ENCODE measurements around the gene KLRK1.
A peak's percentile ranks its signal among the peaks of the same experiment; 100 is the strongest.
"Not testable (repeated sequence)": the region's sequence is repeated elsewhere in the genome, so short reads cannot be mapped to it uniquely, and the experiment has no call there.

Gene KLRK1

DNA sequence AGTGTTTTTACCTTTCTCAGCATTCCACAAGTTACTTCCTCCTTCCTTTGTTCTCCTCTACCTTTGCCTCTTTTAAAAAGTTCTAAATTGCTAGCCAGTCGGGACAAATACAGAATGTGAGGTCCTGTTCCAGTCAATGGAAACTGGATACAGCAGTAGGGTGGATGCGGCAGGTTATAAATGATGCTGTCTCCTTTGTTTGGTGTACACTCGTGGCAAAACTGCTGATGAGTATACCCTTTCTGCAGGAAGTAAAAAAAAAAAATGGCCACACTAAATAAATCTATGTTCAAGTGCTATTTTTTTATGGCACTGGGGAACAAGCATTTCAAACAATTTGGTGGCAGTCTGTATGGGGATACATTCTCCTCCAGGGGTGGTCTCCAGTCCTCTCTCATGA lies 27.5 kb downstream of the KLRK1 start:
- H3K27ac ChIP-seq (ENCODE audit: low read depth, low read length), result no peak overlapping the region
- no peaks in the 10 kb centered on the region for H3K27me3 ChIP-seq (ENCODE audit: control insufficient read depth, insufficient read depth, low read length)
- no peaks in the 10 kb centered on the region for H3K36me3 ChIP-seq (ENCODE audit: control insufficient read depth, insufficient read depth, low read length)
- 0 out of 2 replicates have a peak, but pooled peaks cover under 1% of the 10 kb centered on the region for H3K9me3 ChIP-seq (ENCODE audit: control insufficient read depth, insufficient read depth, low read length)
- H3K9ac ChIP-seq (ENCODE audit: low read depth, low read length), result no peak overlapping the region
- H3K4me3 ChIP-seq (ENCODE audit: low read depth, low read length), result no peak overlapping the region
- peaks cover 56% of the 10 kb centered on the region for H3K4me1 ChIP-seq (ENCODE audit: control insufficient read depth, insufficient read depth, low read length)

DNA sequence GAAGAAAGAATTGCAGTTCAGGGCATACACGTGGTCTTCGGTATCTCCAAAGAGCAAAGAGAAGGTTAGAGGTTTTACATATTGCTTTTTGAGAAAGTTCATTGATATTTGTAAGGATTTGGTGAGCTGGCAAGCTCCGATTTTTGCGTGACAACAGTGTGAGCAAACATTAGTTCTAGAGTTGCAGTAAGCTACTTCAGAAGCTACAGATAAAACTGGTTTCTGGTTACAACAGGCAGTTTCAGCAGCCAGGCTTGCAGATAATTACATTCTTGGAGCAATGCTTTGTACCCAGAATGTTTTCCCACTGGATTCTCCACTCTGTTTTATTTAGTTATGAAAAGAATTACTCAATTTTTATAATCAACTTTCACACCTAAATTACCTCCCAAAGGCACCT lies 28.2 kb downstream of the KLRK1 start:
- Histone ChIP-seq H3K9ac (ENCODE audit: low read depth, low read length) (peak overlapping the region; percentile 70; the same call in 1 of the 2 replicates), H3K27me3 (ENCODE audit: control insufficient read depth, insufficient read depth, low read length) (no peaks in the 10 kb centered on the region), H3K36me3 (ENCODE audit: control insufficient read depth, insufficient read depth, low read length) (no peaks in the 10 kb centered on the region), H3K4me1 (ENCODE audit: control insufficient read depth, insufficient read depth, low read length) (peaks cover 56% of the 10 kb centered on the region), H3K4me3 (ENCODE audit: low read depth, low read length) (peak overlapping the region; percentile 20; the same call in 1 of the 2 replicates), H3K27ac (ENCODE audit: low read depth, low read length) (peak overlapping the region; percentile 83), H3K9me3 (ENCODE audit: control insufficient read depth, insufficient read depth, low read length) (no peaks in the 10 kb centered on the region)

DNA sequence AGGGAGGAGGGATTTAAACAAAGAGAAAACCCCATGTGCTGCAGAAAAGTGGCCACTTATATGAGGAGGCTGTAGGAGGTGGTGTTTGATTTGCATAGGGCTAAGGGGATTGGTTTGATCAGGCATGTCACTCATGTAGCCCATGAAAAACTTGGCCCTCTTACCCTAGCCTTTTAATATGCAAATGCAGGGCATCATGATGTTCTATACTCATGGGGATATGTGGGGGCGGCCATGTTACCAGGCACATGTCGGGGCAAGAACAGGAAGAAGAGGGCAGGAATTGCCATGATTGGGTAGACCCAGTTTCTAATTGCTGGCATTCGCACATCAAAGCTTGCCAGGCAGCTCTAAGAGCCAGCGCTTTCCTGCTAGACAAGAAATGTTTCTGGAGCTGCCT lies 28.8 kb downstream of the KLRK1 start:
- Histone ChIP-seq H3K9ac (ENCODE audit: low read depth, low read length) (peak overlapping the region; percentile 70; the same call in 1 of the 2 replicates), H3K9me3 (ENCODE audit: control insufficient read depth, insufficient read depth, low read length) (no peaks in the 10 kb centered on the region), H3K4me1 (ENCODE audit: control insufficient read depth, insufficient read depth, low read length) (peaks cover 52% of the 10 kb centered on the region), H3K36me3 (ENCODE audit: control insufficient read depth, insufficient read depth, low read length) (no peaks in the 10 kb centered on the region), H3K4me3 (ENCODE audit: low read depth, low read length) (no peak overlapping the region), H3K27me3 (ENCODE audit: control insufficient read depth, insufficient read depth, low read length) (no peaks in the 10 kb centered on the region), H3K27ac (ENCODE audit: low read depth, low read length) (peak overlapping the region; percentile 83)

DNA sequence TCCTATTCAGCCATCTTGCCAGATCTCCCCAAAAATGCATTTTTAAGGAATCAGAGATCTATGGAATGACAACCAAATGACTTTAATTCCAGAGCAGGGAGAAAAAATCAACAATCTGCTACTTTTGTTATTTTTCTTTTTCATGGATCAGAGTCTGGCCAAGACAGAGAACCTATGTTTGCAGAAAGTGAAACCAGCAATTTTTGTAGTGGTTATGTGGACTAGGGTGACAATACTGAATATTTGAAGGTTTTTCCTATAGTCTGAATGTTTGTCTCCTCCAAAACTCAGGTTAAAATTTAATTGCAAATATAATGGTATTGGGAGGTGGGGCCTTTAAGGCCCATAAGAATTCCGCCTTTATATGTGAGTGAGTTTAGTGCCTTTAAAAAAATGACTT lies 30.9 kb downstream of the KLRK1 start:
- H3K27me3 ChIP-seq (ENCODE audit: control insufficient read depth, insufficient read depth, low read length), result no peaks in the 10 kb centered on the region
- no peaks in the 10 kb centered on the region for H3K9me3 ChIP-seq (ENCODE audit: control insufficient read depth, insufficient read depth, low read length)
- H3K4me3 ChIP-seq (ENCODE audit: low read depth, low read length), result no peak overlapping the region
- H3K4me1 ChIP-seq (ENCODE audit: control insufficient read depth, insufficient read depth, low read length), result peaks cover 36% of the 10 kb centered on the region
- H3K27ac ChIP-seq (ENCODE audit: low read depth, low read length), result no peak overlapping the region
- H3K36me3 ChIP-seq (ENCODE audit: control insufficient read depth, insufficient read depth, low read length), result no peaks in the 10 kb centered on the region
- no peak overlapping the region for H3K9ac ChIP-seq (ENCODE audit: low read depth, low read length)

DNA sequence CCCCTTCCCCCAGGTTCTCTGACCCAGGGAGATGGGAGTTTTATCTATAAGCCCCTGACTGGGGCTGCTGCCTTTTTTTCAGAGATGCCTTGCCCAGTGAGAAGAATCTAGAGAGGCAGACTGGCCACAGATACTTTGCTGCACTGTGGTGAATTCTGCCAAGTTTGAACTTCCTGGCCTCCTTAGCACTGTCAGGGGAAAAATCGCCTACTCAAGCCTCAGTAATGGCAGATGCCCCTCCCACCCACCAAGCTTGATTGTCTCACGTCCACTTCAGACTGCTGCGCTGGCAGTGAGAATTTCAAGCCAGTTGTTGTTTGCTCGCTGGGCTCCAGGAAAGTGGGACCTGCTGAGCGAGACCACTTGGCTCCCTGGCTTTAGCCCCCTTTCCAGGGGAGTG lies 31.7 kb downstream of the KLRK1 start:
- Histone ChIP-seq H3K4me3 (ENCODE audit: low read depth, low read length) (no peak overlapping the region), H3K4me1 (ENCODE audit: control insufficient read depth, insufficient read depth, low read length) (peaks cover 28% of the 10 kb centered on the region), H3K27ac (ENCODE audit: low read depth, low read length) (no peak overlapping the region), H3K36me3 (ENCODE audit: control insufficient read depth, insufficient read depth, low read length) (no peaks in the 10 kb centered on the region), H3K27me3 (ENCODE audit: control insufficient read depth, insufficient read depth, low read length) (no peaks in the 10 kb centered on the region), H3K9me3 (ENCODE audit: control insufficient read depth, insufficient read depth, low read length) (no peaks in the 10 kb centered on the region), H3K9ac (ENCODE audit: low read depth, low read length) (no peak overlapping the region)

DNA sequence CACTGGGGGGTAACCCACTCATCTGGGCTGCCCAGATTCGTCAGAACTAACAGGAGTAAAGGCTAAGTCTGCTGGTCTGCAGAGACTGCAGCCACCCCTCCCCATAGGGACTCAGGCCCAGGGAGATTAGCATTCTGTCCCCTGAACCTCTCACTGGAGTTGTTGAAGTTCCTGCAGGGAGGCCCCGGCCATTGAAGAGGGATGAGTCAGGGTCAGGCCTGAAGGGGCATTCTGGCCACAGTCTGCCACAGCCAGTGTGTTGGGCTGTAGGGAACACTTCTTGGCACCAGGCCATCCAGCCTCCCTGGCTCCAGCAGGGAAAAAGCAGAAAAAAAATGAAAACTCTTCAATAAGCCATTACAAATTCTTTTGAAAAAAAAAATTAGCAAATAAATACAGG lies 35.3 kb downstream of the KLRK1 start:
- H3K9me3 ChIP-seq (ENCODE audit: control insufficient read depth, insufficient read depth, low read length), result no peaks in the 10 kb centered on the region

DNA sequence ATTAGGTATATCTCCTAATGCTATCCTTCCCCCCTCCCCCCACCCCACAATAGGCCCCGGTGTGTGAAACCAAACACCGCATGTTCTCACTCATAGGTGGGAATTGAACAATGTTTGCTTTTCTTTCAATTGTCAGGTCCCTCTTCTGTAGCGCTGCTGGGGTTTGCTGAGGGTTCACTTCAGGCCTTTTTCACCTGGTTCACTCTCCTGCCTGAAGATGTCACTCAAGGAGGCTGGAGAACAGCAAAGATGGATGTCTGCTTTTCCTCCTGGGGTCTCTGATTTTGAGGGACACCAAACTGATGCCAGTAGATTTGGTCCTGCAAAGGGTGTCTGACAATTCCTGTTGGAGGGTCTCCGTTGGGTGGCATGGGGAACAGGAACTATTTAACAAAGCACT lies 35.8 kb downstream of the KLRK1 start:
- H3K27me3 ChIP-seq (ENCODE audit: control insufficient read depth, insufficient read depth, low read length), result no peaks in the 10 kb centered on the region

More for the DNA sequence above, 35.3 kb downstream of the KLRK1 start:
- Histone ChIP-seq H3K36me3 (ENCODE audit: control insufficient read depth, insufficient read depth, low read length) (no peaks in the 10 kb centered on the region), H3K4me3 (ENCODE audit: low read depth, low read length) (no peak overlapping the region), H3K27me3 (ENCODE audit: control insufficient read depth, insufficient read depth, low read length) (no peaks in the 10 kb centered on the region), H3K27ac (ENCODE audit: low read depth, low read length) (no peak overlapping the region), H3K4me1 (ENCODE audit: control insufficient read depth, insufficient read depth, low read length) (peaks cover 3% of the 10 kb centered on the region; the same call in 1 of the 2 replicates), H3K9ac (ENCODE audit: low read depth, low read length) (no peak overlapping the region)

DNA sequence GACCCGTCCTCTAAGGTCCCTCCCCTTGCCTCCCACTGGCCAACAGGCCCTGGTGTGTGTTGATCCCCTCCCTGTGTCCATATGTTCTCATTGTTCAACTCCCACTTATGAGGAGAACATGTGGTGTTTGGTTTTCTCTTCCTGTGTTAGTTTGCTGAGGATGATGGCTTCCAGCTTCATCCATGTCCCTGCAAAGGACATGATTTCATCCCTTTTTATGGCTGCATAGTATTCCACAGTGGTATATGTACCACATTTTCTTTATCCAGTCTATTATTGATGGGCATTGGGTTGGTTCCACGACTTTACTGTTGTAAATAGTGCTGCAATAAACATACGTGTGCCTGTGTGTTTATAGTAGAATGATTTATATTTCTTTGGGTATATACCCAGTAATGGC lies 38.4 kb downstream of the KLRK1 start:
- not testable (repeated sequence) for H3K36me3 ChIP-seq (ENCODE audit: control insufficient read depth, insufficient read depth, low read length); H3K4me3 ChIP-seq (ENCODE audit: low read depth, low read length); H3K4me1 ChIP-seq (ENCODE audit: control insufficient read depth, insufficient read depth, low read length); H3K9ac ChIP-seq (ENCODE audit: low read depth, low read length); H3K27me3 ChIP-seq (ENCODE audit: control insufficient read depth, insufficient read depth, low read length); H3K27ac ChIP-seq (ENCODE audit: low read depth, low read length); H3K9me3 ChIP-seq (ENCODE audit: control insufficient read depth, insufficient read depth, low read length)

More for the DNA sequence above, 35.8 kb downstream of the KLRK1 start:
- H3K9me3 ChIP-seq (ENCODE audit: control insufficient read depth, insufficient read depth, low read length), result no peaks in the 10 kb centered on the region
- H3K4me3 ChIP-seq (ENCODE audit: low read depth, low read length), result no peak overlapping the region
- no peak overlapping the region for H3K9ac ChIP-seq (ENCODE audit: low read depth, low read length)
- H3K27ac ChIP-seq (ENCODE audit: low read depth, low read length), result no peak overlapping the region
- H3K4me1 ChIP-seq (ENCODE audit: control insufficient read depth, insufficient read depth, low read length), result no peaks in the 10 kb centered on the region
- H3K36me3 ChIP-seq (ENCODE audit: control insufficient read depth, insufficient read depth, low read length), result no peaks in the 10 kb centered on the region

DNA sequence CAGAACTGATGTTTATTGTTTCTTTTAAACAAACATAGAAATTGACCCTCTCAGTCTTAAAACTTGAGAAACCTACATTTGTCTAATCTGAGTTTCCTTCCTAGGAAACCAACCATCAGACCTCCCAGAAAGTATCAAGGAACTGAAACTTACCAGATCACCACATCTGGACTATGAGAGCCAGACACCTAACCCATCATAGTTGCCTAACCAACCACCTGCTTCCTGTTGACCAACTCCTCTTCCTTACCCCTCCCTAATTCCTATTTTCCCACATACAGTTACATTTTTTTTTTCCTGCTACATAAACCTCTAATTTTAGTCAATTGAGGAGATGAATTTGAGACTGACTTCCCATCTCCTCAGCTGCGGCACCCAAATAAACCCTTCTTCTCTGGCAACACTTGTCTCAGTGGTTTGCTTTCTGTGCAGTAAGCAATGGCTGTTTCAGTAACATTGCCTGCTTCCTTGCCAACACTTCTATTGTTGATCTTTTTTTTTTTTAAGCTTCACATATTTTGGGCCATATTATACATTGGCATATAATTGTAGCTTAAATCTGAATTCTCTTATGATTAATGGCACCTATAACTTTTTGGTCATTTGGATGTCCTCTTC lies 47.8 kb downstream of the KLRK1 start:
- H3K9me3 ChIP-seq (ENCODE audit: control insufficient read depth, insufficient read depth, low read length), result peaks cover 3% of the 10 kb centered on the region; the same call in 1 of the 2 replicates
- H3K36me3 ChIP-seq (ENCODE audit: control insufficient read depth, insufficient read depth, low read length), result no peaks in the 10 kb centered on the region
- H3K27me3 ChIP-seq (ENCODE audit: control insufficient read depth, insufficient read depth, low read length), result no peaks in the 10 kb centered on the region
- H3K4me3 ChIP-seq (ENCODE audit: low read depth, low read length), result no peak overlapping the region
- H3K4me1 ChIP-seq (ENCODE audit: control insufficient read depth, insufficient read depth, low read length), result no peaks in the 10 kb centered on the region
- no peak overlapping the region for H3K27ac ChIP-seq (ENCODE audit: low read depth, low read length)
- no peak overlapping the region for H3K9ac ChIP-seq (ENCODE audit: low read depth, low read length)

DNA sequence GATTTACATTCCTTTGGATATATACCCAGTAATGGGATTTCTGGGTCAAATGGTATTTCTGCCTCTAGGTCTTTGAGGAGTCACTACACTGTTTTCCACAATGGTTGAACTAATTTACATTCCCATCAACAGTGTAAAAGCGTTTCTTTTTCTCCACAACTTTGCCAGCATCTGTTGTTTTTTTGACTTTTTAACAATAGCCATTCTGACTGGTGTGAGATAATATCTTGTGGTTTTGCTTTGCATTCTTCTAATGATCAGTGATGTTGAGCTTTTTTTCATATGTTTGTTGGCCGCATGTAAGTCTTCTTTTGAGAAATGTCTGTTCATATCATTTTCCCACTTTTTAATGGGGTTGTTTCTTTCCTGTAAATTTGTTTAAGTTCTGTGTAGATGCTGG lies 48.9 kb downstream of the KLRK1 start:
- H3K4me1 ChIP-seq (ENCODE audit: control insufficient read depth, insufficient read depth, low read length); H3K36me3 ChIP-seq (ENCODE audit: control insufficient read depth, insufficient read depth, low read length); H3K4me3 ChIP-seq (ENCODE audit: low read depth, low read length); H3K27me3 ChIP-seq (ENCODE audit: control insufficient read depth, insufficient read depth, low read length); H3K9me3 ChIP-seq (ENCODE audit: control insufficient read depth, insufficient read depth, low read length); H3K9ac ChIP-seq (ENCODE audit: low read depth, low read length); H3K27ac ChIP-seq (ENCODE audit: low read depth, low read length): not testable (repeated sequence)

DNA sequence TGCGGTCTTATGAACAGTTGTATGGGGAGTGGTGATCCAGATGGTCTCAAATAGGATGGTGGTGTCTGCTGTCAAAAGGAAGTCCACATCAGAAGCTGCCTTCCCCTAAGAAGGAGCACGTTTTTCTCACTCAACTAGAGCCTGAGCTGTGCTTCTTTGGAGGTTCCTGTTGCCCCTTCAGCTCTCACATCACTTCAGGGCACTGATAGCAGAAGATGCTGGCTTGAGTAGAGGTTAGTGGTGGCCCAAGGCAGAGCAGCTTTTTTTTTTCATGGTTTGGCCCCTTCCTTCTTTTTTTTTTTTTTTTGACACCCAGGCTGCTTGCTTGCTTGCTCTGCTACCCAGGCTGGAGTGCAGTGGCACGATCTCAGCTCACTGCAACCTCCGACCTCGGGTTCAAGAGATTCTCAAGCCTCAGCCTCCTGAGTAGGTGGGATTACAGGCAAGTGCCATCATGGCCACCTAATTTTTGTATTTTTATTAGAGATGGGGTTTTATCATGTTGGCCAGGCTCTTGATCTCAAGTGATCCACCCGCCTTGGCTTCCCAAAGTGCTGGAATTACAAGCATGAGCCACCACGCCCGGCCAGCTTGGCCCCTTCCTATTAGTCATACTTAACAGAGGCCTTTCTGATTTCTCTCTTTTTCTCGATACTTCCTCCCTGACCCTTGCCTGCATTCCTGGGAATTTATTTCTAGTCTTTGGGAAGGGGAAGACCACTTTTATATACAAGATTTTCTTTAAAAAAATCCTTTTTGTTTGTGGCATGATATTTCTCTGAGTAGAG lies 50.6 kb downstream of the KLRK1 start:
- Histone ChIP-seq H3K27ac (ENCODE audit: low read depth, low read length) (no peak overlapping the region), H3K9me3 (ENCODE audit: control insufficient read depth, insufficient read depth, low read length) (peaks cover 3% of the 10 kb centered on the region; the same call in 1 of the 2 replicates), H3K36me3 (ENCODE audit: control insufficient read depth, insufficient read depth, low read length) (no peaks in the 10 kb centered on the region), H3K4me3 (ENCODE audit: low read depth, low read length) (no peak overlapping the region), H3K9ac (ENCODE audit: low read depth, low read length) (no peak overlapping the region), H3K4me1 (ENCODE audit: control insufficient read depth, insufficient read depth, low read length) (no peaks in the 10 kb centered on the region), H3K27me3 (ENCODE audit: control insufficient read depth, insufficient read depth, low read length) (no peaks in the 10 kb centered on the region)
